GM10266 (cell line): ENCODE measurements around the gene IQSEC1.

Source experiments
- DNase-seq: peaks from one replicate; pipeline ENCODE4 v3.0.0; 2012; ENCODE audit errors: extremely low spot score
- CTCF ChIP-seq: IDR thresholded peaks from 2 replicates; pipeline ENCODE4 v1.5.1; 2012; ENCODE audit warnings: mild to moderate bottlenecking, low read depth; ENCODE audit not compliant: control insufficient read depth, insufficient read depth; ENCODE audit errors: missing control alignments

Gene IQSEC1

DNA sequence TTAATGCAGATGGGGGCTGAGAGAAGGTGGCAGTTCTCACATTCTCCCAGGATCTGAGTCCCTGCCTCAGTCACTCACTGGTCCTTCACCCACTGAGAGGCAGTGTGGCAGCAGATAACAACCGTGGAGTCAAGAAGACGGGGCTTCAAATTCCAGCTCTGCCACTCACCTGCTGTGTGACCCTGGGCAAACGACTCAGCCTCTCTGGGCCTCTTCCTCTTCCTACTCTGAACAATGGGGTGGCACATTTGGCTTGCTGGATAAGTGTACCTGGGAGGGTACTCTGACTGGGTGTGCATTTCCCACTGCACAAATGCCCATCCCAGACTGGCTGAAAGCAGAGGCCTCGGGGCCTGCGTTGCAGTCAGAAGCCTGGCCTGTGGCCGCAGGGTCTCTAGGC, 10.0 kb upstream of the IQSEC1 start:
- no peak for DNase-seq
- no peak for TF ChIP-seq CTCF

- DNase-seq = no peak
- TF ChIP-seq CTCF = no peak
These were observed 9.4 kb upstream of the IQSEC1 start for GRCh38 chr3:13082677-13083076.

DNA sequence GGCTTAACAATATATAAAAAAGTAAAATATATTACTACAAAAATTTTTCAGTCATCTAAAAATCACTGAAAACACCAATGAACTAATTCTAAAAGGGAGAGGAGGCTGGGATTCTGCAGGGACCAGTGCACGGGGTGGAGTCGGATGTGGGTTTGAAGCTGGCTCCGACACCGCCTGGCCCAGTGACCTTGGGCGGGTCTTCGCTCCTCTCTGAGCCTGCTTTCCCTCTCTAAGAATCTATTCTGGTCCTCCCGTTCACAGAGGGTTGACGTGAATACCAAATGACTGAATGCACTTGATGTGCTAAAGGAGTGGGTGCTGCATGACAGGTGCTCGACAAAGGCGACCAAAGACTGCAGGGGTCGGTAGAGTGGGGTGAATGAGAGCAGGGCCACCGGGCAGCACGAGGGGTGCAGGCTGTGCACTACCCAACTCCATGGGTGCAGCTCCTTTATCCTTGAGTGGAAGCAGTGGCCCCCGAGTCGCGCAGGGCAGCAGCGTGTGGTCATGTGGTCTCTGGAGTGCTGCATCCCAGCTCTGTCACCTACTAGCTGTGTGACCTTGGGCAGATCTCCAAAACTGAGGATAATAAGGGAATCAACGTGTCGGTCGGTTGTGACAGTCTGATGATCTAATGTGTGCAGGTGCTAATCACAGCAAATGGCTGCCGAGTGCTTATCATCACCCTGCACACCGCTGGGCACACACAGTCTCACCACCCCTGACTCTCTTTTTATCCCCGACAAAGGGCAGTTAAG, 8.6 kb upstream of the IQSEC1 start:
- no peak for TF ChIP-seq CTCF
- DNase-seq = no peak

DNA sequence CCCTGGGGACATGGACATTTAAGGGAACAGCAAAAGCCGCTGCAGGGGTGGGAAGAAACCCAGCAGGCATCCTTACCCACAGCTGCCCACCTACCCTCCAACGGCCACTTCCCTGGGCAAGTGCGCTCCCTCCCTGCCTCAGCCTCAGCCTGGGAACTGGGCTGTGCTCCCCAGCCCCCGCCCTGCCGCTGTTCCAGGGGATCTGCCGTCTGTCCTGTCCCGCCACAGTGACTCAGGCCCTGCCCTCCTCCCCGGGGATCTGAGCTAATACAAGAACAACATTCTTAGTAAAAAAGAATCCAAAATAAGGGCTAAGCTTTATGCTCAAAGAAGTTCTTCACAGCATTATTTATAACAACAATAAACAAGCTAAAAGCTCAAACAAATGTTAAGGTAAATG, 7.4 kb upstream of the IQSEC1 start:
- no peak for TF ChIP-seq CTCF
- no peak for DNase-seq

DNA sequence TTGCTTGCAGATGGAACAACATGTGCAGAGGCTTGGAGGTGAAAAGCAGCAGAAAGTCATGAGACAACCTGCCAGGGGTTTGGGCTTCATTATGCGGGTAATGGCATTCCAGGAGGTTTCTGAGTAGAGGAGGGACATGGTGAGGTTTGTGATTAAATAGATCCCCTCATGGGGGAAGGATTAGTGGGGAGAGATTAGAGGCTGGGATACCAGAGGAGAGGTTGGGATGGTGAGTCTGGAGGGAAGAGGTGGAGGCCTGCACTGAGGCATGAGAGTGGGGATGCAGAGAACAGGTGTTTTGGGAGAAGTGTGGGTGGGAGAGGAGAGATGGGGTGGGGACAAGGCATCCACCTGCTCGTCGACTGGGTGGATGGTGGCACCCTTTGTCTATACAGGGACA, 6.8 kb upstream of the IQSEC1 start:
- TF ChIP-seq CTCF = no peak
- DNase-seq = no peak

DNA sequence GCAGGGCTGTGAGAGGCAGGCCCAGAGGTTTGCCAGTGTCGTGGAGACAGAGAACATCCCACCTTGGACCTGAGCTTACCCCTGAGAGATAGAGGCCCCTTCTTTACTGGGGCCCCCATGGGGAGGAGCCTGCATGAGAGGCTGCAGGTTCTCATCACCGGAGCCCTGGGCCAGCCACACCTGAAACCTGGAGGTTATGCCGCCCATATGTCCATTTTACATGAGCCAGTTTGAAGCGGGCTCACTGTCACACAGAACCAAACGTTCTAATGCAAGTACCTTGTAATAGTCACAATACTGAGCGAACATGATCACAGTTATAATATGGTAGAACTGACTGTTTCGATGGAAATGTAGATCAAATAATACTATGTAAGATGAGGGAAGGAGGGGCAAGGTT, 6.3 kb upstream of the IQSEC1 start:
- no peak for TF ChIP-seq CTCF

GRCh38 chr3:13079051-13079450, 5.8 kb upstream of the IQSEC1 start:
- DNase-seq = no peak
- TF ChIP-seq CTCF = no peak

More for the DNA sequence above, 6.3 kb upstream of the IQSEC1 start:
- DNase-seq = no peak
